CD4-positive, alpha-beta T cell (primary cell): ENCODE data around the gene ANGEL1. TPM values are rescaled to one million over a fixed set of nuclear protein-coding genes. Genes with fewer than 3 reads are reported as not detected.

Source experiments
- ATAC-seq: fragments of 200-7000 bp; cut with Tn5 transposase; one replicate; pipeline ENCODE4 v1.10.0; 2022; ENCODE audit warnings: mild to moderate bottlenecking; ENCODE audit not compliant: poor library complexity
- CTCF ChIA-PET: fragments of 350-600 bp; sonication (Branson Sonifier 250); formaldehyde crosslinking; loops from one replicate; lab custom pipeline; 2021; ENCODE audit warnings: antibody characterized with exemption, inconsistent platforms; lab: Charles Lee
- POLR2A ChIA-PET: fragments of 350-600 bp; sonication (Branson Sonifier 250); formaldehyde crosslinking; loops from one replicate; lab custom pipeline; 2021; ENCODE audit warnings: antibody characterized with exemption, inconsistent platforms; lab: Charles Lee
- DNase-seq, 14 experiments: peaks; one replicate each; pipeline ENCODE4 v3.0.0-alpha.2; 2013 to 2020; ENCODE audit warnings: mixed read lengths in 2 of 14
- H3K27ac ChIP-seq, 2 donors: one replicate each; pipeline versions ENCODE4 v1.5.1 to v1.7.0; 2013; ENCODE audit warnings: low read length in 2 of 2, low read depth in 1 of 2, mild to moderate bottlenecking in 1 of 2
- H3K27me3 ChIP-seq, 2 experiments: 1 replicate in 1 of 2; 2 replicates in 1 of 2; pipeline versions ENCODE4 v1.6.1 to v1.7.0; 2013; ENCODE audit warnings: low read length in 2 of 2, control low read depth in 1 of 2, mild to moderate bottlenecking in 1 of 2, moderate library complexity in 1 of 2; ENCODE audit not compliant: insufficient read depth in 2 of 2, control insufficient read depth in 1 of 2
- H3K36me3 ChIP-seq: one replicate; pipeline ENCODE4 v1.6.1; 2013; ENCODE audit warnings: low read length, control low read depth; ENCODE audit not compliant: insufficient read depth
- H3K4me1 ChIP-seq: one replicate; pipeline ENCODE4 v1.6.1; 2013; ENCODE audit warnings: low read length, control low read depth; ENCODE audit not compliant: insufficient read depth
- H3K4me3 ChIP-seq: one replicate; pipeline ENCODE4 v1.5.1; 2013; ENCODE audit warnings: mild to moderate bottlenecking, low read length, moderate library complexity
- H3K9me3 ChIP-seq, 2 experiments: 1 replicate in 1 of 2; 2 replicates in 1 of 2; pipeline versions ENCODE4 v1.6.1 to v1.7.0; 2013; ENCODE audit warnings: low read length in 2 of 2, mild to moderate bottlenecking in 2 of 2, control low read depth in 1 of 2, moderate library complexity in 1 of 2; ENCODE audit not compliant: control insufficient read depth in 1 of 2, insufficient read depth in 1 of 2
- H3K27ac Mint-ChIP-seq: one replicate; pipeline ENCODE4 v1.8.0; 2020; ENCODE audit warnings: mixed read lengths
- H3K27me3 Mint-ChIP-seq: one replicate; pipeline ENCODE4 v1.8.0; 2021; ENCODE audit warnings: mixed read lengths
- H3K36me3 Mint-ChIP-seq: one replicate; pipeline ENCODE4 v1.8.0; 2021; ENCODE audit warnings: low read depth, mixed read lengths
- H3K4me1 Mint-ChIP-seq: one replicate; pipeline ENCODE4 v1.8.0; 2021; ENCODE audit warnings: low read depth, mixed read lengths
- H3K4me3 Mint-ChIP-seq: one replicate; pipeline ENCODE4 v1.8.0; 2020; ENCODE audit warnings: mild to moderate bottlenecking, mixed read lengths
- H3K9me3 Mint-ChIP-seq: one replicate; pipeline ENCODE4 v1.8.0; 2020; ENCODE audit warnings: mixed read lengths
- intact Hi-C, 2 experiments: fragments of 100-400 bp; cut with DNase I in 1 of 2; cut with micrococcal nuclease in 1 of 2; formaldehyde crosslinking; loops; one replicate each; pipeline versions ENCODE4 v1.15.1 to v1.9.0; 2023 to 2025; cut with DNase I, micrococcal nuclease
- total RNA-seq, 174 experiments: library from RNA in 2 of 174; stranded (reverse) in 2 of 174; gene quantifications; one replicate each; pipeline ENCODE4 v1.2.3 and lab custom pipeline; 2021 to 2026
- TF ChIP-seq, protein P1 (sequence below): fragments of 200-600 bp; IDR thresholded peaks from one replicate; pipeline ENCODE4 v1.8.0; 2022; ENCODE audit warnings: antibody characterized with exemption, mild to moderate bottlenecking

The ANGEL1 gene
- total RNA-seq, 2 experiments from 2014 or later = 10.1 to 10.4 TPM

DNA sequence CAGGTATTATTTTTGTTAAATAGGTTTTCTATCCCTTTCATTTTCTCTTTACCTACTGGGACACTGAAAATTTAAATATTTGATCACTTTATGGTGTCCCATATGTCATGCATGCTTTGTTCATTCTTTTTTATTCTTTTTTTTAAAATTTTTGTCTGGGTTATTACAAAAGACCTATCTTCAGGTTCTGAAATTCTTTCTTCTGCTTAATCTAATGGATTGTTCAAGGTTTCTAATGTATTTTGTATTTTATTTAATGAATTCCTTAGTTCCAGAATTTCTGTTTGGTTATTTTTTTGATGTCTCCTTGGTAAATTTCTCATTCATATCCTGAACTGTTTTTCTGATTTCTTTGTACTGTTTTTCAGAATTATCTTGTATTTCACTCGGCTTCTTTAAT lies 71.6 kb downstream of the ANGEL1 start:
- Histone ChIP-seq H3K36me3 (no peaks in the 10 kb centered on the region), H3K27ac (no peak overlapping the region), H3K4me3 (no peak overlapping the region), H3K9me3 (peaks cover 19 to 22% of the 10 kb centered on the region in 2 experiments), H3K4me1 (no peaks in the 10 kb centered on the region), H3K27me3 (peaks cover 4 to 8% of the 10 kb centered on the region in 2 experiments)
- H3K9me3 Mint-ChIP-seq = peaks cover 9% of the 10 kb centered on the region
- POLR2A ChIA-PET = no interaction called here
- H3K27me3 Mint-ChIP-seq = peaks cover 35% of the 10 kb centered on the region
- intact Hi-C loops = no loop called here
- ATAC-seq (no peak), DNase-seq (no peak)
- no peaks in the 10 kb centered on the region for H3K36me3 Mint-ChIP-seq
- H3K4me3 Mint-ChIP-seq = no peak overlapping the region
- CTCF ChIA-PET = no interaction called here
- no peak overlapping the region for H3K27ac Mint-ChIP-seq
- H3K4me1 Mint-ChIP-seq = no peaks in the 10 kb centered on the region
- TF ChIP-seq, protein P1, sequence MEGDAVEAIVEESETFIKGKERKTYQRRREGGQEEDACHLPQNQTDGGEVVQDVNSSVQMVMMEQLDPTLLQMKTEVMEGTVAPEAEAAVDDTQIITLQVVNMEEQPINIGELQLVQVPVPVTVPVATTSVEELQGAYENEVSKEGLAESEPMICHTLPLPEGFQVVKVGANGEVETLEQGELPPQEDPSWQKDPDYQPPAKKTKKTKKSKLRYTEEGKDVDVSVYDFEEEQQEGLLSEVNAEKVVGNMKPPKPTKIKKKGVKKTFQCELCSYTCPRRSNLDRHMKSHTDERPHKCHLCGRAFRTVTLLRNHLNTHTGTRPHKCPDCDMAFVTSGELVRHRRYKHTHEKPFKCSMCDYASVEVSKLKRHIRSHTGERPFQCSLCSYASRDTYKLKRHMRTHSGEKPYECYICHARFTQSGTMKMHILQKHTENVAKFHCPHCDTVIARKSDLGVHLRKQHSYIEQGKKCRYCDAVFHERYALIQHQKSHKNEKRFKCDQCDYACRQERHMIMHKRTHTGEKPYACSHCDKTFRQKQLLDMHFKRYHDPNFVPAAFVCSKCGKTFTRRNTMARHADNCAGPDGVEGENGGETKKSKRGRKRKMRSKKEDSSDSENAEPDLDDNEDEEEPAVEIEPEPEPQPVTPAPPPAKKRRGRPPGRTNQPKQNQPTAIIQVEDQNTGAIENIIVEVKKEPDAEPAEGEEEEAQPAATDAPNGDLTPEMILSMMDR = no peak

Other genes with a start within 250 kb of the ANGEL1 start
- gene VASH1, start 51.4 kb downstream of the ANGEL1 start, total RNA-seq = 1 to 10 TPM; 7.3 to 9.2 TPM
- not detected for gene LRRC74A, start 13.5 kb upstream of the ANGEL1 start, total RNA-seq
- gene IRF2BPL, start 215.8 kb upstream of the ANGEL1 start, total RNA-seq = 10 to 100 TPM; 70.9 to 71.8 TPM